Epithelial cell of proximal tubule (primary cell): ENCODE measurements around the gene TTC34. TPM values are rescaled to one million over a fixed set of nuclear protein-coding genes. Genes with fewer than 3 reads are reported as not detected.

Experiments used
- DNase-seq: peaks from one replicate; pipeline ENCODE4 v3.0.0-alpha.2; 2011; ENCODE audit warnings: low read depth
- H3K4me3 ChIP-seq: 2 replicates; pipeline ENCODE4 v1.5.1; 2011; ENCODE audit warnings: low read depth, mild to moderate bottlenecking, low read length
- total RNA-seq: library from RNA; depleted of rRNA; stranded (reverse); fragments of >200 nt; gene quantifications from 2 replicates; pipeline ENCODE4 v1.2.3, GENCODE V29; 2015
- TF ChIP-seq, protein P1 (sequence below): conservative IDR thresholded peaks from 2 replicates; pipeline ENCODE4 v1.5.1; 2012; ENCODE audit warnings: low read depth, mild to moderate bottlenecking, low read length

TTC34 gene
- total RNA-seq, 1 donor from 2014 or later = 0.46 TPM

DNA sequence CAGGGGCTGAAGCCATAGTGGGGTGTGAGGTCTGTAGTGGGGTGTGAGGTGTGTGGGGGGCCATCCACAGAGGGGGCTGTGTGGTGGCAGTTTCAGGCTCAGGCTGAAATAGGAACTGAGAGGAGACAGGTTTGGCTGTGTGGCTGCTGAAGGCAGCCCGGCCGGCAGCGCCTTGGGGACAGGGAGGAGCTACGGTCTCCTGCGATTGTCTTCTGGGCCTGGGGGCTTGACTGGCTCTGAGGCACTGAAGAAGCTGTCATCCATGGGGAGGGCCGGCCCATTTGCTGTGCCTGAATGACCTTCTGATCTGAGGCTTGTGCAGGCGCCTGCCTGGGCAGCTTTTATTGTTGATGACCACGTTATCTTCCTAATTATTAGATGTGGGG is 10.0 kb upstream of the TTC34 start:
- TF ChIP-seq, protein P1, sequence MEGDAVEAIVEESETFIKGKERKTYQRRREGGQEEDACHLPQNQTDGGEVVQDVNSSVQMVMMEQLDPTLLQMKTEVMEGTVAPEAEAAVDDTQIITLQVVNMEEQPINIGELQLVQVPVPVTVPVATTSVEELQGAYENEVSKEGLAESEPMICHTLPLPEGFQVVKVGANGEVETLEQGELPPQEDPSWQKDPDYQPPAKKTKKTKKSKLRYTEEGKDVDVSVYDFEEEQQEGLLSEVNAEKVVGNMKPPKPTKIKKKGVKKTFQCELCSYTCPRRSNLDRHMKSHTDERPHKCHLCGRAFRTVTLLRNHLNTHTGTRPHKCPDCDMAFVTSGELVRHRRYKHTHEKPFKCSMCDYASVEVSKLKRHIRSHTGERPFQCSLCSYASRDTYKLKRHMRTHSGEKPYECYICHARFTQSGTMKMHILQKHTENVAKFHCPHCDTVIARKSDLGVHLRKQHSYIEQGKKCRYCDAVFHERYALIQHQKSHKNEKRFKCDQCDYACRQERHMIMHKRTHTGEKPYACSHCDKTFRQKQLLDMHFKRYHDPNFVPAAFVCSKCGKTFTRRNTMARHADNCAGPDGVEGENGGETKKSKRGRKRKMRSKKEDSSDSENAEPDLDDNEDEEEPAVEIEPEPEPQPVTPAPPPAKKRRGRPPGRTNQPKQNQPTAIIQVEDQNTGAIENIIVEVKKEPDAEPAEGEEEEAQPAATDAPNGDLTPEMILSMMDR = no peak
- H3K4me3 ChIP-seq = no peak overlapping the region
- DNase-seq = no peak

DNA sequence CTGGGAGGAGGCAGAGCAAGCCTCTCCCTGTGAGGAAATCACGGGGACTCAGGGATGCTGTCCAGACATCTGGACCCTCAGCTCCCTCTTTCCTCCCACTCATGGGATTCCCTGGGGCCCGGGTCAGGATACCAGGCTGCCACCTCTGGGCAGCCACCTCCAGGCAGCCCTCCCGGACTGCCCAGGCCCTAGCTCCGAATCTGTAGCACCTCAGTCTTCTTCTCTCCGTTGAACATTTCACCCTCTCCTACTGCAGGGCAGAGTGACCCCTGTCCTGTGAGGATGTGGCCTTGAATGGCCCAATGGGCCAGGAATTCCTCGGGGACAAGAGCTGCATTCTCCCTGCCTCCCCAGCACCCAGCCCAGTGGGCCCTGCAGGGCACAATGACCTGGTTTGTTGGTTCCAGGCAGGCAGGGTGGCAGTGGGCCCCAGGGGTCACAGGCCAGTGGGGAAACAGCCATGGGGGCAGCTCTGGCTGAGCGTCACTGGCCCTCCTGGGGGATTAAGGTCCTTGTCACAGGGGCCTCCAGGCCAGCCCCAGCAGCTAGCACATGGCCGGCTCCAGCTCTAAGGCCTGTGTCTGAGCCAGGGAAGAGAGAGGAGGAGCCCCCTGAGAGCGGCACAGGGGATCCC is 9.5 kb upstream of the TTC34 start:
- DNase-seq = no peak
- H3K4me3 ChIP-seq = no peak overlapping the region
- TF ChIP-seq, protein P1 = no peak

DNA sequence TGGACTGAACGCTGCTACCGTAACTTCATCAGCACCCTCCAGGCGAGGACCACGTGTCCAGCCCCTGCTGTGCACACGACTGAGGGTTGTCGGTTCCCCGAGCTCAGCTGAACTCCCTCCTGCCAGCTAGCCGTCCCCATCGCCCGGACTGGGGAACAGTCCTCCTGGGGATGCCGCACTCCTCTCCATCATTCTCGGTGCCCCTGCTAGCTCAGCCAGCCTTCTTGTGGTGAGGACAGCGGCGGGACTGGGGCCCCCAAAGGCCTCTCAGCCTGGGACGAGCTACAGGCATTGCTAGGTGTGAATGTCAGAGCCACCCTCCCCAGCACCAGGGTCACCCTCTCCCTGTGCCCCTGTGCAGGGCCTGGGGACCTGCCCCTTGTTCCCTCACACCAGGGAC is 8.8 kb upstream of the TTC34 start:
- DNase-seq = no peak
- TF ChIP-seq, protein P1 = no peak
- no peak overlapping the region for H3K4me3 ChIP-seq

DNA sequence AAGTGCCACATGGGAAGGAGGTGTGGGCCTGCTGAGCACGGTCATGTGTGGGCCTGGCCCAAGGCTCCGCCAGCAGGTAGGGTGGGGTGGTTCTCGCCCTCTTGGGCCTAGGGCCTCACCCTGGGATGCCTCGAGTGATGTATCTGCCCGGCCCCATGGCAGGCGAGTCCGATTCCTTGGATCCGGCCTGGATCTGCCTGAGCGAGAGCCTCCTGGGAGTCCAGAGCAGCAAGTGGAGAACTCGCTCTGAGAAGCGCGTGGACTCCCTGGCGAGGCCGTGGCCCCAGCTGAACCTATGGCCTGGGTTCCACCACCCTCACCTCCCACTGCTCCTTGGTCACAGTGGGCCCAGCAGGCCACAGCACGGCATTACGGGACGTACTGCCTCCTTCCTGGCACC is 8.2 kb upstream of the TTC34 start:
- TF ChIP-seq, protein P1 = no peak
- no peak for DNase-seq
- no peak overlapping the region for H3K4me3 ChIP-seq

DNA sequence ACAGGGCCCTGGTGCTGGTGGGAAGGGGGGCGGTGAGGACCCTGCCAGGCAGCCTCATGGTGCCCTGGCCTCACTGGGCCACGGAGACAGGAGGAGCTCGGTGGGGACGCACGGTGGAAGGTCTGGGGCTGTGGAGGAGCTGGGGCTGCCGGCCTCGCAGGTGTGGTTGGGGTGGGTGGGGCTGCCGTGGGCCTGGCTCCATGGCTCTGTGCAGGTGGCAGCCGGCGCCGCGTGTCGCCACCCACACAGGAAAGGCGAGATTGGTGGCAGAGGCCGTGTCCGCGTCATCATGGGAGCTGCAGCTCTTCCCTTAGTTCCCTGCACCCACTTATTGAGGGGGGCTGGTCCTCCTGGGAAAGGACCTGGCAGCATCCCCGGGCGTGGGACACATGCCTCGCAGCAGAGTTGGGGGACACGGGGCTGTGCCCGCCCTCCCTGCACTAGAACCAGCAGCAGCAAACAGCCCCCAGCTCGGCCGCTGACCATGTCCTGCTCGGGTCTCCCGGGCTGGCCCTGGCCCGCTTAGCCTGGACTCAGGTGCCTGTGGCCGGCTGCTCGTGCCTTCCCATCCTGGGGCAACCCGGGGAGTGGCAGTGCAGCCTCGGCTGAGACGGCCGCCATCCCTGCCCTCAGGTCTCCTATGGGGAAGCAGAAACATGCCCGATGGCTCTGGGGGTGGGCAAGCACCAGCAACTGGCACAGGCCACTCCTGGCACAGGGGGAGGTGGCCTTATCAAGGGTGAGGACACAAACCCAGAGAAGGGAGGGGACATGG is 7.5 kb upstream of the TTC34 start:
- H3K4me3 ChIP-seq = no peak overlapping the region
- TF ChIP-seq, protein P1 = no peak
- DNase-seq = no peak

DNA sequence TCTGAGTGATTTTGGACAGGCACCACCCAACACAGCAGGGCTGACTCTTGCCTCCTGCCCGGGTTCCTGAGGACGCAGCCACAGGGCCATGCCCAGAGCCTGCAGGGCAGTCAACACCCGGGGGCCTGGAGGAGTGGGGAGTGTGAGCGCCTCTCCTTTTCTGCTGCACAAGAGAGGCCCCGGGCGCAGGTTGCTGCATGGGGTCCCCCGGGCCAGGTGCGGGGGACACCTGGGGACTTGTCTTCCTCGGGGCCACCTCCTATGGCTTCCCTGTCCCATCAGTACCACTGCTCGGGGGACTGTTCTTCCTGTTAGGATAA is 6.9 kb upstream of the TTC34 start:
- H3K4me3 ChIP-seq = no peak overlapping the region
- TF ChIP-seq, protein P1 = no peak
- no peak for DNase-seq
